ENCODE measurements around the gene KCNMA1. TPM values are rescaled to one million over a fixed set of nuclear protein-coding genes. Genes with fewer than 3 reads are reported as not detected.

The KCNMA1 gene
- total RNA-seq, 1 donor from 2014 or later: 41.3 TPM

DNA sequence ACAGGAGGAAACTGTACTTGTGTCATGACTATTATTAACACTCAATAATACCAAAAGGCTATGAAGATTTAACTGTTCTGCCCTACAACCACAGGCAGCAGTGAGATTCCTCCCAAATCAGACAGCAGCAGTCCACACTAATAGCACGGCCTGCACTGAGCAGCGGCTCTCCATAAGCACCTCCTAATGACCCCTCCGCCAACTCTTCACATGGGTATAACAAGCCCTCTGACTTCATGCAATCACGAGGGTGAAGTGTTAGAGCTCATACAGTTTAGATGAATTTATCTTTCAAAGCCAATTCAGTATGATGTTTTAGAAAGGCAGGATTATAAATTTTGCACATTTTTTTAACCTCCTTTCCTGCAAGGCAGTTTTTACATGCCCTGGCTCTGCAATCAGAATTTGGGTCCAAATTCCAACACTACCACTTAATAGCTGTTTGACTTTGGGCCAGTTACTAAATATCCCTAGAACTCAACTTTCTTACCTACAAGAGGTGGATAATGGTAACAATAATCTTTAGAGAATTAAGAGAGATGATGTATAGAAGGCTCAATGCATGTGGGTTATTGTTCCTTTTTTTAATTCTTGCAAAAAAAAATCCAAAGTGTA, 617.1 kb downstream of the KCNMA1 start:
- intact Hi-C loops (cut with DNase I): no loop called here
- no peak for ATAC-seq
- DNase-seq: no peak
- Histone ChIP-seq H3K27ac (no peak overlapping the region), H3K9me3 (no peaks in the 10 kb centered on the region), H3K27me3 (ENCODE audit: low read depth) (no peaks in the 10 kb centered on the region), H3K4me1 (no peaks in the 10 kb centered on the region), H3K36me3 (no peaks in the 10 kb centered on the region), H3K4me3 (no peak overlapping the region)
- TF ChIP-seq, protein P1, sequence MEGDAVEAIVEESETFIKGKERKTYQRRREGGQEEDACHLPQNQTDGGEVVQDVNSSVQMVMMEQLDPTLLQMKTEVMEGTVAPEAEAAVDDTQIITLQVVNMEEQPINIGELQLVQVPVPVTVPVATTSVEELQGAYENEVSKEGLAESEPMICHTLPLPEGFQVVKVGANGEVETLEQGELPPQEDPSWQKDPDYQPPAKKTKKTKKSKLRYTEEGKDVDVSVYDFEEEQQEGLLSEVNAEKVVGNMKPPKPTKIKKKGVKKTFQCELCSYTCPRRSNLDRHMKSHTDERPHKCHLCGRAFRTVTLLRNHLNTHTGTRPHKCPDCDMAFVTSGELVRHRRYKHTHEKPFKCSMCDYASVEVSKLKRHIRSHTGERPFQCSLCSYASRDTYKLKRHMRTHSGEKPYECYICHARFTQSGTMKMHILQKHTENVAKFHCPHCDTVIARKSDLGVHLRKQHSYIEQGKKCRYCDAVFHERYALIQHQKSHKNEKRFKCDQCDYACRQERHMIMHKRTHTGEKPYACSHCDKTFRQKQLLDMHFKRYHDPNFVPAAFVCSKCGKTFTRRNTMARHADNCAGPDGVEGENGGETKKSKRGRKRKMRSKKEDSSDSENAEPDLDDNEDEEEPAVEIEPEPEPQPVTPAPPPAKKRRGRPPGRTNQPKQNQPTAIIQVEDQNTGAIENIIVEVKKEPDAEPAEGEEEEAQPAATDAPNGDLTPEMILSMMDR (IDR thresholded peaks at IDR 0.05): no peak

DNA sequence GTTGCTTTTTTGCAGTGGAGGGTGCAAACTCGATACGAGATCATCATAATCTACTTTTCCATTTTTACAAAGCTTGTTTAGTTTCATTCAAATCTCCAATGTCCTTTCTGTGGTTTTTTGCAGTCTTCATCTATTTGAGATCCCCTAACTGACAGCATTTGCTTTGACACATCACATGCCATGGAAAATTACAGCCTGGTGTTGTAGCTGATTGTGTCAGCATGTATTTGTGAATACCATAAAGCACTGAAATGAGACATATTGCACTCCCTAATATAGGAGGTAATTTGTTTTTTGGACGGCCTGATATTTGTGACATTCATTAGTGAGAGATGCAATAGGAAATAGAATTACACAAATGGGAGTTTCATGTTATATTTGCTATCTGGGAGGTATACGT, 620.8 kb downstream of the KCNMA1 start:
- DNase-seq (no peak), ATAC-seq (no peak)
- TF ChIP-seq, protein P1 (IDR thresholded peaks at IDR 0.05): no peak
- H3K9me3 ChIP-seq: no peaks in the 10 kb centered on the region
- H3K4me3 ChIP-seq: no peak overlapping the region
- no peaks in the 10 kb centered on the region for H3K36me3 ChIP-seq
- intact Hi-C loops (cut with DNase I): no loop called here
- H3K27ac ChIP-seq: no peak overlapping the region
- H3K27me3 ChIP-seq (ENCODE audit: low read depth): peaks cover 5% of the 10 kb centered on the region
- no peaks in the 10 kb centered on the region for H3K4me1 ChIP-seq

DNA sequence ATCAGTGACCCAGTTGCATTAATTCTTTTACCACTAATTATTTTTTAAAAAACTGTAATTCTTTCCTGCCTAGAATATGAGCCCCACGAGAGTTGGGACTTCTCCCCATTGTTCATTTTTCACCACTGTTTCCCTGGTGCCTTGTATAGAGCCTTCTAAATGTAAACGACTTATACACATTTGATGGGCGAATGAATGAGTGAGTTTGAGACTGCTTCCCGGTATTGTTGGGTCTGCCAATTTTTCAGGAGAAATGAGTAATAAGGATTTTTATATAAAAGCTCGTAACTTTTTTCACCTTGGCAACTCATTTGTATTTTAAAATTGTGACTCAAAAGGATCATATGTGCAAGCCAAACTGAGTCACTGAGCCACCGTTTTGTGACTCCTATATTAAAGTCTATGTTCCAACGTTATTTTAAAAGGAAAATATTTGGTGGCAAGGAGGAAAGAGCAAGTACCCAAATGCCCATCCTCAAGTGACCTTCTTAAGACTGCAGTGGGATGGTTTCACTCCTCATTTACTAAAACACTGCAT, 621.3 kb downstream of the KCNMA1 start:
- H3K4me3 ChIP-seq: no peak overlapping the region
- DNase-seq (no peak), ATAC-seq (no peak)
- no peaks in the 10 kb centered on the region for H3K9me3 ChIP-seq
- TF ChIP-seq, protein P1 (IDR thresholded peaks at IDR 0.05): no peak
- H3K27me3 ChIP-seq (ENCODE audit: low read depth): peaks cover 5% of the 10 kb centered on the region
- intact Hi-C loops (cut with DNase I): no loop called here
- H3K36me3 ChIP-seq: no peaks in the 10 kb centered on the region
- H3K27ac ChIP-seq: no peak overlapping the region
- H3K4me1 ChIP-seq: no peaks in the 10 kb centered on the region

DNA sequence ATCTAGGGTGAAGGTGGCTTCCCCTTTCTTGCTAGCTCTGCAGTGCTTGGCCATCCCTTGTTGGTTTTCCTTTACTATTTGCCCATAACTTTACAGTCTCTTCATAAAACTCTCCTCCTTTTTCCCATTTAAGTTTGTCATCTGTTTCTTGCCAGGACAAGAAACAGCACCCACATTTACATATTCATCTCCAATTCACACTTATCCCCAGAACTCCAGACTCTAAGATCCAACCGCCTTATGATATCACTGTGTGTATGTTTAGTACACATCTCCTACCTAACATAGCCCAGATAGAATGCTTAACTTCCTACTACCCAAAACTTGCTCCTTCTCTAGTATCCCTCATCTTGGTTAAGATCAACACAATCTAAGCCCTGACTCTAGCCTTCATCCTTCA, 622.2 kb downstream of the KCNMA1 start:
- DNase-seq: no peak
- no peak overlapping the region for H3K27ac ChIP-seq
- no peak overlapping the region for H3K4me3 ChIP-seq
- intact Hi-C loops (cut with DNase I): no loop called here
- H3K4me1 ChIP-seq: no peaks in the 10 kb centered on the region
- H3K27me3 ChIP-seq (ENCODE audit: low read depth): peaks cover 5% of the 10 kb centered on the region
- TF ChIP-seq, protein P1 (IDR thresholded peaks at IDR 0.05): no peak
- H3K36me3 ChIP-seq: no peaks in the 10 kb centered on the region
- ATAC-seq: no peak
- no peaks in the 10 kb centered on the region for H3K9me3 ChIP-seq

DNA sequence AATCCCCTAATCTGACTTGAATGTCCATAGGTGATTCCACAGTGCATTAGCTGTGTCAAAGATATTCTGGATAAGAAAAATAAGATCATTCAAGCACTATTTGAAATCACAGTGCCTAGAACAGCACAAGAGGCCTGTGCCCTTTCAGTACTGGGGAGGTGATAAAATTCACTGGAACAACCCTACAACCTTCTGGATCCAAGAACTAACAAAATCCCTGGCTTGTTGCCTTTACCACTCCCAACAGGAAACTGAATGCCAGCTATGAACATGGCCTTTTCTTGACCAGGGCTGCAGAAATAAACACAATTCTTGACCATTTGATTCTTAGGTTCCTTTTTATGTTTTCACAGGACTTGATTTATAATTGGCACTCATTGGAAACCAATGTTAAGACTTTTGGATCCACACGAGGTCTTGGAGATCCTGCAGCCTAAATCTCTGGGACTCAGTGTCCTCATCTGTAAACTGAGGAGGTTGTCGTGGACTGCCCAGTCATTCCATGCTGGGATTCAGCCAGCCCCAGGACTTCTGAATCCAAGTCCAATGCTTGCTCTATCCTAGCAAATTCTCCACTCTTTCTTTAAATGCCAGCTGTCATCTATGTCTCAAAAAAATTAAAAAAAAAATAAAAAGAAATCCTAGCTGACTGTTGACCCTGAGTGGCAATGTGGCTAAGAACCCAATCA, 624.7 kb downstream of the KCNMA1 start:
- Histone ChIP-seq H3K36me3 (no peaks in the 10 kb centered on the region), H3K4me1 (no peaks in the 10 kb centered on the region), H3K9me3 (no peaks in the 10 kb centered on the region), H3K27me3 (ENCODE audit: low read depth) (peaks cover 5% of the 10 kb centered on the region), H3K4me3 (no peak overlapping the region), H3K27ac (peak overlapping the region; percentile 9)
- TF ChIP-seq, protein P1 (IDR thresholded peaks at IDR 0.05): no peak
- no peak for DNase-seq
- ATAC-seq: no peak
- intact Hi-C loops (cut with DNase I): no loop called here
